H1 (cell line): ENCODE measurements around the gene VAT1L. TPM values are rescaled to one million over a fixed set of nuclear protein-coding genes. Genes with fewer than 3 reads are reported as not detected.

Experiments used
- CEBPB ChIP-seq: IDR thresholded peaks from 2 replicates; pipeline ENCODE4 v1.6.1; 2012; ENCODE audit warnings: low read depth, low read length
- CREB1 ChIP-seq: IDR thresholded peaks from 2 replicates; pipeline ENCODE4 v1.6.1; 2012; ENCODE audit warnings: inconsistent platforms
- CTBP2 ChIP-seq: IDR thresholded peaks from 2 replicates; pipeline ENCODE4 v1.7.0; 2011; ENCODE audit warnings: borderline replicate concordance, mild to moderate bottlenecking, moderate library complexity, mixed read lengths, low read length; ENCODE audit not compliant: insufficient read depth, insufficient read length
- JUN ChIP-seq: IDR thresholded peaks from 2 replicates; pipeline ENCODE4 v1.6.1; 2011; ENCODE audit warnings: low read depth, mild to moderate bottlenecking, improper control_type of control experiment, low read length
- KDM4A ChIP-seq: IDR thresholded peaks from one replicate; pipeline ENCODE4 v1.7.1; 2012; ENCODE audit warnings: low read depth, mild to moderate bottlenecking, moderate library complexity, low read length, inconsistent platforms; ENCODE audit not compliant: severe bottlenecking
- POU5F1 ChIP-seq: IDR thresholded peaks from 2 replicates; pipeline ENCODE4 v1.6.1; 2011; ENCODE audit warnings: low read depth, mild to moderate bottlenecking, low read length, moderate library complexity
- SP1 ChIP-seq: IDR thresholded peaks from 2 replicates; pipeline ENCODE4 v1.6.1; 2011; ENCODE audit warnings: low read depth, low read length
- polyA plus RNA-seq, 7 experiments: library from polyadenylated mRNA; depleted of rRNA in 3 of 7; stranded (reverse) in 5 of 7; unstranded in 2 of 7; fragments of >200 nt in 5 of 7; fragments of 200-250 nt in 2 of 7; gene quantifications; 1 replicate in 5 of 7; 2 replicates in 1 of 7; 4 replicates in 1 of 7; pipeline versions ENCODE4 v1.2.1 to v1.2.3, GENCODE V29; 2011 to 2013; ENCODE audit warnings: missing spikeins in 2 of 7, mixed read lengths in 2 of 7
- total RNA-seq: library from RNA; stranded (reverse); fragmentation: NEBNext Ultra II Directional; extraction: Animal tissue kit (Norgen Biotek cat#: 25700); gene quantifications from 2 replicates; pipeline ENCODE4 v1.2.1, GENCODE V29; 2021

VAT1L gene
- total and polyA plus RNA-seq, 2 of the 8 experiments (the other 6 are each of a cell fraction or from before 2014, with no cell fraction given), result 46.3 to 48.2 TPM

GRCh38 chr16:77919761-77920415, 131.5 kb downstream of the VAT1L start (continued):
- no peak for TF ChIP-seq KDM4A
- no peak for TF ChIP-seq CEBPB
- TF ChIP-seq CTBP2, result no peak
- no peak for TF ChIP-seq CREB1
- TF ChIP-seq SP1, result no peak
- no peak for TF ChIP-seq POU5F1
- no peak for TF ChIP-seq JUN
